Esophagus muscularis mucosa (tissue), 4 donors: ENCODE data around the gene TMTC4.

Source experiments
- CTCF ChIP-seq, 3 experiments: fragments of 200-600 bp in 2 of 3; fragments of 450-650 bp in 1 of 3; sonication (generic) in 2 of 3; IDR thresholded peaks; one replicate each; pipeline ENCODE4 v1.5.1; 2017 to 2019; ENCODE audit warnings: antibody characterized with exemption in 3 of 3, mild to moderate bottlenecking in 2 of 3, moderate library complexity in 1 of 3
- EP300 ChIP-seq: sonication (generic); formaldehyde crosslinking; IDR thresholded peaks from one replicate; pipeline ENCODE4 v1.6.1; 2017; ENCODE audit warnings: antibody characterized with exemption
- POLR2A ChIP-seq: fragments of 450-650 bp; IDR thresholded peaks from one replicate; pipeline ENCODE4 v1.6.1; 2017; ENCODE audit warnings: antibody characterized with exemption, moderate library complexity, mild to moderate bottlenecking, low read depth
- POLR2AphosphoS5 ChIP-seq, 2 donors: sonication (generic); formaldehyde crosslinking; IDR thresholded peaks; one replicate each; pipeline ENCODE4 v1.6.1; 2017; ENCODE audit warnings: antibody characterized with exemption in 2 of 2

GRCh38 chr13:100665403-100665802 is 9.2 kb downstream of the TMTC4 start:
- TF ChIP-seq POLR2A (no peak), EP300 (no peak), CTCF (IDR thresholded peaks at IDR 0.05) (no peak), POLR2AphosphoS5 (IDR thresholded peaks at IDR 0.05) (no peak)
